Renal cortical epithelial cell (primary cell): ENCODE measurements around the gene PHF12. TPM values are rescaled to one million over a fixed set of nuclear protein-coding genes. Genes with fewer than 3 reads are reported as not detected.
A peak's percentile ranks its signal among the peaks of the same experiment; 100 is the strongest.
"Not testable (repeated sequence)": the region's sequence is repeated elsewhere in the genome, so short reads cannot be mapped to it uniquely, and the experiment has no call there.

Source experiments
- DNase-seq: peaks from one replicate; pipeline ENCODE4 v3.0.0-alpha.2; 2011; ENCODE audit warnings: low read depth
- total RNA-seq: library from RNA; depleted of rRNA; stranded (reverse); fragments of >200 nt; gene quantifications from 2 replicates; pipeline ENCODE4 v1.2.3, GENCODE V29; 2014

PHF12 gene
- total RNA-seq, 1 donor from 2014 or later = 47.0 TPM

DNA sequence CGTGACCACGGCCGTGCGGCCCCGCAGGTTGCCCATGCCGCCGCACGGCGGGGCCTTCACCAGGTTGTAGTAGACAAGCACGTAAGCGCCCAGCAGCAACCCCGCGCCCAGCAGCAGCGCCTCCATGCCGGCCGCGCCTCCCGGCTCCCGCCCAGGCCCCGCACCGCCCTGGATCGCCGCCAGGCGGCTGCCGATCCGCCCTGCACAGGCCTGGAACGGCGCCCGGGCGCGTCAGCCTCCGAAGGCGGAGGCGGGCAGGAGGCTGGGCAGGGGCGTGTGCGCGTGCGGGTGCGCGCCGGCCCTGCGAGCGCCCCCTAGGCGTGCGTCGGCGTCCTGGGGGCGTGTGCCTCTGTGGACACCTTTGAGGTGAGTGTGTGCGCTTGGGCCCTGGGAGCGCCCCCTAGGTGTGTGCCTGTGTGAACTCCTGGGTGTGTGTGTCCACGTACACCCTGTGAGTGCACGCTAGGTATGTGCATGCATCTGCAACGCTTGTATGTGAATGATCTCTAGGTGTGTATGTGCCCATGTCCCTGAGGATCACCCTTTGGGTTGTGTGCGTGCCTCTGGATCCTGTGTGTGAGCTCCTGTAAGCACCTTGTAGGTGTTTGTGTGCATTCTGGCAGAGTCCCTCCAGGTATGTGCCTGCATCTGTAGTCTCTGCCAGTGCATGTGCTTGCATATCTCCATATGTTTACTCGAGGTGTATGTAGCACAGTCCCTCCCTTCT, 48.3 kb downstream of the PHF12 start, which contains the start of gene DHRS13:
DHRS13 (minus strand) TSS at position 261 of the 727 bp plus-strand sequence; CDS start at position 126, 135 bp downstream.
- peak; percentile 70 for DNase-seq

GRCh38 chr17:28901866-28902818, 49.2 kb downstream of the PHF12 start:
- DNase-seq = peak; percentile 54

GRCh38 chr17:28900986-28901726, 50.2 kb downstream of the PHF12 start:
- no peak for DNase-seq

GRCh38 chr17:28899212-28899815, 52.0 kb downstream of the PHF12 start:
- DNase-seq = no peak

DNA sequence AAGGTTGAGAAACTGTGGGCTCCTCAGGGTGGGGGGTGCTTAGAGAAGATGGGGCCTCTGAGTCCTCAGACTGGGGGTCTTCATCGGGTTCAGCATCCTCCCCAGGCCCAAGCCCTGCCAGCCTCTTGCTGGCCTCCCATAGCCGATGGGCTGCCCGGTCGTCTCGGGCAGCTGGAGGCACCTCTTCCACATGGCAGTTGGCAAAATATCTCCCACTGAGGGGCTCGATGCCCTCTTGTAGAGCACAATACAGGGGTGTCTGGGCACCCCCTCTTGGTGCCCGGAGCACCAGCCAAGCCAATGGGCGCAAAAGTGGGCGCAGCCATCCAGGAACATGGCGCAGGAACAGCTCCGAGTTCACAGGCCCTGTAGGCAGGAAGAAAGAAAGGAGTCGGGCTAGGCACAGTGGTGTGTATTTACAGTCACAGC, 52.8 kb downstream of the PHF12 start:
- no peak for DNase-seq

GRCh38 chr17:28897769-28898526, 53.4 kb downstream of the PHF12 start:
- DNase-seq = no peak

- peak; percentile 66 for DNase-seq
These were observed 54.2 kb downstream of the PHF12 start, which contains the start of gene FLOT2 for GRCh38 chr17:28896884-28897768. Gene FLOT2, minus strand, starts transcription at chr17:28897733. Its CDS starts 159 bp downstream, at chr17:28897574.

DNA sequence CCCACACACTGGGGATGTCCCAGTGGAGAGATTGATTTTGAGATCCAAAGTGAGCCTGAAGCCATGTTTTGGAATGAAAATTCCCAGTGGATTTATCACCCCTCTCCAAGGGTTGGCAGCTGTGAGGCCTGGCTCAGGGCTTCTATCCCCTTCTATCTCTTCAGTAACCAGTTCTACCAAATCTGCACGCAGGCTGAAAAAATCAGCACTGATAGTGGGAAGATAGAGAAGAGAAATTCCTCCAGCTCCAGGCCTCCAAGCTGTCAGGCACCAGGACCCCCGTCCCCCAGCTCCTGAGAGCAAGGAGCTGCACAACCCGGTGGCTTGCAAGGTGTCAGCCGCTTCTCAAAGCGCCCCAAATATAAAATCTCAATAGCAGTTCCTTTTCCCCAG, 54.8 kb downstream of the PHF12 start:
- DNase-seq = no peak

DNA sequence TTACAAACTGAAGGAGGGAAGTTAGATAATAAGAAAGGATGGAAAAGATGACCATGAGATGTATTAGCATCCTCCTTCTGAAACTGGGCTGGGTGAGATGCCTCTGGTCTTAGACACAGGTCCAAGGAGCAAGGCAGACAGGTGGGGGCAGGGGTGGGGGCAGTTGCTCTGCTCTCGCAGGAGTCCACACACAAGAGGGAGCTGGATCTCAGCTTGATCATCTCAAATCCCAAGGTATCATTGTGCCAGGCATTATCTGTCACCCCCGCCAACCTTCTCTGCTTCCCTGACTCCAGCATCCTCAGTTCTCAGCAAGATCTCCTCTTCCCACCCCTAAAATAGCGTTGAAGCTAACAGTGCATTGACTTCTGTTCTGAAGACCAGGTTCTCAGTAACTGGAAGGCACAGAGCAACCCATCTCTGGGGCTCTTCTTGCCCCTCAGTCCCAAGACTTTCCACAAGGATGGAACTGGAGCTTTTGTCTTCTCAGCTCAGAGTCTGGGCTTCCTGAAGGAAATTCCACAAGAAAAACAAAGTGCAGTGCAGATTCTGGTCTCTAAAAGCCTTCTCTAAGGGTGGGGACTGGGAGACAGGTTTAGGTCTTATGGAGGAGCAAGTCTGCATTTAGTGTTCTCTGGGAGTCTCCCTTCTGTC, 55.4 kb downstream of the PHF12 start:
- no peak for DNase-seq

DNA sequence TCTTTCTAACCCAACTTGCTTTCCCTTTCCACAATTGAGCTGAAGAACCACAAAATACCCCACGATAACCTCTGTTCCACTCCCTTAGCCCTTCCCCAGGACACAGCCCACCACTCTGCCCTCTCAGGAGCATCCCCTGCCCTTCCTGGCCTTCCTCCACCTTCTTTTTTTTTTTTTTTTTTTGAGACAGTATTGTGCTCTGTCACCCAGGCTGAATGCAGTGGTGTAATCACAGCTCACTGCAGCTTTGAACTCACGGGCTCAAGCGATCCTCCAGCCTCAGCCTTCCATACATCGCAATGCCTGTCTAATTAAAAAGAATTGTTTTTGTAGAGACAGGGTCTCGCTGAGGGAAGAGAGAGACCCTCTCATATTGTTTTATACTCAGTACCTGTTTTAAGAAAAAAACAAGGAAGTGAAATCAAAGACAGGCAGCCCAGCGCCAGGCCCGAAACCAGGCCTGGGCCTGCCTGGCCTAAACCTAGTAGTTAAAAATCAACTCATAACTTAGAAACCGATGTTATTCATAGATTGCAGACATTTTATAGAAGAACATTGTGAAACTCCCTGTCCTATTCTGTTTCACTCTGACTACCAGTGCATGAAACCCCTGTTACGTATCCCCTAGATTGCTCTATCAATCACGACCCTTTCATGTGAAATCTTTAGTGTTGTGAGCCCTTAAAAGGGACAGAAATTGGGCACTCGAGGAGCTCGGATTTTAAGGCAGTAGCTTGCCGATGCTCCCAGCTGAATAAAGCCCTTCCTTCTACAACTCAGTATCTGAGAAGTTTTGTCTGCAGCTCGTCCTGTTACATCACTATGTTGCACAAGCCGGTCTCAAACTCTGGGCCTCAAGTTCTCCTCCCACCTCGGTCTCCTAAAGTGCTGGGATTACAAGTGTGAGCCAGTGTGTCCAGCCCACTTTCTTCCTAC, 57.8 kb downstream of the PHF12 start:
- not testable (repeated sequence) for DNase-seq

DNA sequence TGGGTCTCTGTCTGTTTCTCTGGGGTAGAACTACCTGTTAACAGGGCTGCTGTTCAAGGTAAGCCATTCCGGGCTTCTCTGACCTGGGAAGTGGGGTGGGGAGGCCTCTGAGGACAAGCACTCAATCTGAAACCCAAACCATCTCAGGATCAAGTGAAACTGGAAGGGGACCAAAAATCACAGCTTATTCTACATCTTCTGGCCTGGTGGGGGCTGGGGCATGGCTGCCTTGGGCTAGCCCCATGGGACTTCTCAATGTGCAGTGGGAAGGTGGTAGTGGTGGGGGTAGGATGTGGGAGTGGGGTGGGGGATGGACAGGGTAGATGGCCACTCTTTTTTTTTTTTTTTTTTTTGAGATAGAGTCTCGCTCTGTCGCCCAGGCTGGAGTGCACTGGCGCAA, 59.3 kb downstream of the PHF12 start:
- no peak for DNase-seq

DNA sequence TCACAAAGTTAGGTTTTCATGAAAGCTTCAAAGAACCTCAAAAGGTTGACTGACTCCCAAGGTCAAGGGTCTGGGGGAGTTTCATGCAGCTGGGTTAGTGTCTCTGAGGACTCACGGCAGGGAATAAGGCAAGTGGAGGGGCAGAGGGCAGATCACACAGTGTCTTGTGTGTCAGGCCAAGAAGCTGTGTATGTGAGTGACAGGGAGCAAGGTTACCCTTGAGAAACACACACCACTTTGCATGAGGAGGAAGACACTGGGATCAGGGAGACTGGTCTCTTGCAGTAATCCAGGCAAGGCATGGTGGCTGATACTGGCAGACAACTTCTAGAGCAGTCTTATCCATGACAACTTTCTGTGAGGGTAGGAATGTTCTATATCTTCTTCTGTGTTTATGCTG, 60.1 kb downstream of the PHF12 start:
- DNase-seq = no peak

GRCh38 chr17:28889996-28890395, 61.3 kb downstream of the PHF12 start:
- no peak for DNase-seq

DNA sequence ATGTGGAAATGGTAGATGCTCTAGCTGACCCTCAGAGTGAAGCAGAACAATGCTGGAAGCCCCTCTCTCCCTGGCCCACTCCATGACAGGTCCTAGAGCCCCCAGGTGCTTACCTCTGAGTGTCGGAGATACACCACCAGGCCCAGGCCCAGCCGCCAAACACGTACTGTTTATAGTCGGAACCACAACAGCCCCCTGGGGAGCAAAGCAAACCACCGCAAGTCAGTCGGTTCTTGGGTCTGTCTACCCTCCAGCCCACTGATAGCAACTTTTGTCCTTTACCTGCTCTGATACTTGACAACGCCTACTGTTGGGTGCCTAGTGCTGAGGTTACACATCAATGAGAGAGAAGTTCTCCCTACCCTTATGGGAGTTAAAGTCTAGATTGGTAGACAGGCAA, 62.5 kb downstream of the PHF12 start:
- DNase-seq = no peak

- no peak for DNase-seq
These were observed 63.3 kb downstream of the PHF12 start for GRCh38 chr17:28887871-28888471.

- DNase-seq = no peak
These were observed 65.4 kb downstream of the PHF12 start for GRCh38 chr17:28885951-28886350.

DNA sequence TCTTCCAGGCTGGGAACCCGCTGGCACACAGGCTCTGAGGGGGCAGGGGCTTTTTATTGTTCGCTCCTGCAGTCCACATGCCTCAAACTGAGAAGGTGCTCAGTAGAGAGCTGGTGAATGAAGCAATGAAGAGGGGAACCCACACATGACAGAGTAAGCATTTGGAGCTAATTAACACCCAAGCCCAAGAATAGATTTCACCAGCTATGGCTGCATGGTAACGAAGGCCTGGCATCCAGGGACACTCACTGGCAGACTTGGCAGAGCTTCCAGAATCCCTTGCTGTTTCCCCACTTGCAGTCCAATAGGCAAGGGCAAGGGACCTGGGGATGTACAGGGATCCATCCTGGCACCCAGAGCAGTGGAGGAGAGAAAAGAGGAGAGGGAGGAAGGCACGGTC, 66.0 kb downstream of the PHF12 start:
- no peak for DNase-seq
